Superior temporal gyrus (tissue), 1 donor: ENCODE measurements around the gene SIPA1L3.
"Not testable (repeated sequence)": the region's sequence is repeated elsewhere in the genome, so short reads cannot be mapped to it uniquely, and the experiment has no call there.

Experiments used
- DNase-seq: peaks from one replicate; pipeline ENCODE4 v3.0.0-alpha.2; 2016; ENCODE audit errors: extremely low spot score

Gene SIPA1L3

DNA sequence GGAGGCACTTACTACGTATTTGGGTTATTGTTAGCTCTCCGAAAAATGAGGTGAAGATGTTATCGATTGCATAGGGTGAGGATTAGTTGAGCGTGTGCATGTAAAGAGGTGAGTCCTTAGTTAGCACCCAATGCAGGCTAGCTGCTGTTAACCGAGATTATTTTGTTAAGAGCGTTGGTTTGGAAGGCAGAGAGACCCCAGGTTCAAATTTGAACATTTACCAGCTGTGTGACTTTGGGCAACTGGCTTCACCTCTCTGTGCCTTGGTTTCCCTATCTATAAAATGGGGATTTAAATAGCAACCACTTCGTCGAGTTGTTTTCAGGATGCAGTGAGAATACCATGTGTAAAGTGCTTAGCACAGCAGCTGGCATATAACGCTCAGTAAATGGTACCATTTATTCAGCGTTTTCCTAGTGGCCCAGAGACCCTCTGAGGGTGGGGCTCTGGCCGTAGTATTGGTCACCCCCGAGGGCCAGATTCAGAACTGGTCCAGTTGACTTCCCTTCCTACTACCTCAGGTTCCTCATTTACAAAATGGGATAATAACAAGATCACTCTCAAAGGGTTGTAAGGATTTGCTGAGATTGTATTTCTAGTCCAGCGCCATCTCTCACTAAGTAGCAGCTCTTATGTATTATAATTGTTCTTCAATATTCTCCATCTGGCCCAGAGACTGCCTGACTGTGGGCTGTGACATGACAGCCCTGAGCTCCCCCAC is 887 bp downstream of the SIPA1L3 start:
- no peak for DNase-seq

DNA sequence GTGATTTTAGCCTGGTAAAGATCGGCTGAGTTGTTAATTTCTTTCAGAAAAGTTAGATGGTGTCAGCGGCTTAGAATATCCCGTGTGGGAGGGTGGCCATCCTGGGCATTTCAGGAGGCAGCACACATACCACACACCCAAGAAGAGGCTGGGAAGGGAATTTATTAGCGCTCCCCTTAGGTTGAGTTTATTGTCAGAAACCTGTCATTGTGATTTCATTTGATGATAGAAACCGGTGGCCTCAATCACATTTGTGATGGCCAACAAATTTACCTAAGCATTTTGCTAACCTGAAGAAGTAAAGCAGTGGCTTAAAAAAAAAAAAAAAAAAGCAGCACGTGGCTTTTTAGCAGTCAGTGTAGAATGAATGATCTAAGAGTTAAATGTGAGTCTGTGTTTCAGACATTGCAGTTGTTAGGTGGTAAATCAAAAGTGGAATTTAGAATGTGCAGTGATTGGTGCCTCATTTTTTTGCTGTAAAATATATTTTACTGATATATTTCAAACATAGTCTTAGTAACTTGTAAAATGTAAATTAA is 2.7 kb downstream of the SIPA1L3 start:
- no peak for DNase-seq

GRCh38 chr19:37914908-37915307 is 7.9 kb downstream of the SIPA1L3 start:
- DNase-seq = no peak

DNA sequence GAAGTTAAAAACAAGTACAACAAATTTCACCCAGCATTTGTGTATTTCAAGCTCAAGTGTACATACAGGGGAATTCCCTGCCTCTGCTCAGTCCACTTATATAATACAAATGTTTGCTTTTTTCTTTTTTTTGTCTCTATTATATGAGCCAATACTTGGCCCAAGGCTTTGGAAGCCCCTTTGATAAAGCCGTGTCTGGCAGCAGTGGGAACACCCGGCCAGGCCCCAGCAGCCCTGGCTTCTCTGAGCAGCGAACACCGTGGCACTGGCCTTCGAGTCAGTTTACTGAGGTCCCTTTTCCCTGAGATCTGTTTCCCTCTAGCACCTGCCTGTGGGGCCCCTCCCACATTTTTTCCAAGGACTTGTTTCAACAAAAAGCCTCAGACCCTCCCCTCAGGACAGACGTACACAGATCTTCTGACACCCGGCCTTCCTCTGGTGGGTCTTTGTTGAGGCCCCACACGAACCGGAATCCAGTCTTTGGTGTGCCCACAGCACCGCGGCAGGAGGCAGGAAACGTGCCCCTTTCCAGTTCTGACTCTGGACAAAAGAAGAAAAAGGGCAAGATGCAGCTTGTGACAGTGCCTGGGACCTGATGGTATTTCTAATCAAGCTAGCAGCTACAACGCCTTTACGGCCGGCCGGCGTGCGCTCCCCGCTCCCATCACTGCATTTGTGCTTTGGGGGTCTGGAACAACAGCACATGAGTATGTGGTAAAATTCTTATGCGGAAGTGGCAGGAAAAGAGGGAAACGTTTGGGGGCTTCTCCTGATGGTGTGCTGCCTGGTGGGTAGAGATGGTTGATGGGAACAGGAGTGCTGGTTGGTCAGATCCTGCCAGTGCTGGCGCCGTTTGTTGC is 13.8 kb downstream of the SIPA1L3 start:
- no peak for DNase-seq

- not testable (repeated sequence) for DNase-seq
Measured at GRCh38 chr19:37924573-37924972, 17.6 kb downstream of the SIPA1L3 start.

DNA sequence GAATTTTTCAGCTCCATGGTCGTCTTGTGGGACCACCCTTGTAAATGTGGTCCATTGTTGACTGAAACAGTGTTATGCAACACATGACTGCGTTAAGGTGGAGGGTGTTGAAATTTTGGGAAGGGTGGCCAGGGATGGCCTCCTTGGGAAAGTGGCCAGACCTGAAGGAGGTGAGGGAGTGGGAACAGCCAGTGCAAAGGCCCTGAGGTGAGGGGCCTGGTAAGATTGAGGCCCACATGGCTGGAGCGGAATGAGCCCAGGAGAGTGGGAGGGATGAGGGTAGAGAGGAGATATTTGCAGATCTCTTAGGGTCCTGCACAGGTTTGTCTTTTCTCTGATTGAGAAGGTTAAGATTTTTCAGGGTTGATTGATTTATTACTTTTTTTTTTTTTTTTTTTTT is 18.2 kb downstream of the SIPA1L3 start:
- no peak for DNase-seq

GRCh38 chr19:37926255-37926654 is 19.2 kb downstream of the SIPA1L3 start:
- DNase-seq = no peak

DNA sequence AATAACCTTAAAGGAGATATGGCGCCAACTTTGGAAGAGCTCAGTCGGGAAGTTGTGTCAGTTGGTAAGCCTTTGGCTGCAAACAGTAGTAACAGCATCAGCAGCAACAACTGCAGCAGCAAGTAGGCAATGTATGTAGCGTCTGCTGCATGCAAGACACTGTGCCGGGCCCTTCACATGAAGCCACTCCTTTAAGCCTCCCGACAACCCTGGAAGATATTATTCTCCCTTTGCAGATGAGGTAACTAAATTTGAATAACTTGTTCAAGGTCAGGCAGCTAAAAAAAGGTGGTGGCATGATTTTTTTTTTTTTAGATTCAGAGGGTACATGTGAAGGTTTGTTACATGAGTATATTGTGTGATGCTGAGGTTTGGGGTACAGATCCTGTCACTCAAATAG is 19.7 kb downstream of the SIPA1L3 start:
- no peak for DNase-seq

DNA sequence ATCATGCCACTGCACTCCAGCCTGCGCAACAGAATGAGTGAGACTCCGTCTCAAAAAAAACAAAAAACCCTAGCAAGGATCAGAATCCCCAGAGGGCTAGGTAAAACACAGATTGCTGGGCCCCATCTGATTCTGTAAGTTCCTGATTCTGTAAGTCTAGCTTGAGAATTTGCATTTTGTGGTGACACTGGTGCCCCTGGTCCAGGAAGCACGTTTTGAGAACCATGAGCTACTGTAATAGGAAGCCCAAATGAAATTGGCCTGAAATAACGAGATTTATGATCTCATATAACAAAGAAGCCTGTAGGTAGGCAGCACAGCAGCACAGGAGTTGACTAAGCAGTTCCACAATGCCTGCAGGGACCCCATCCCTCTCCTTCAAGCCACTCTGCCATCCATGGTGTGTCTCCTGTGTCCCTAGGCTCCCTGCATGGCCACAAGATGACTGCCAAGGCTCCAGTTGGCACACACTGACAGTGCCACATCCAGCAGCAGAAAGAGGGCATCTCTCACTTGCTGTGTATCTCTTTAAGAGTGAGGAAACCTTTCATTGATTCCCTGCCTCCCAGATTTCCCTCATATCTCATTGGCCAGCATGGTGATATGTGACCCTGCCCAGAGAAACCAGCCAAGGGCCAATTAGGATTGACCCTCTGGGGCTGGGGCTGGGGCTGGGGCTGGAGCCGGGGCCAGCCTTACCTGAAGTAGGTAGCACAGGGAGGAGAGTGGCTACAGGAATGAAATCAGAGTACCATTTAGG is 21.7 kb downstream of the SIPA1L3 start:
- no peak for DNase-seq

- DNase-seq = no peak
Measured at GRCh38 chr19:37929355-37929923, 22.4 kb downstream of the SIPA1L3 start.

DNA sequence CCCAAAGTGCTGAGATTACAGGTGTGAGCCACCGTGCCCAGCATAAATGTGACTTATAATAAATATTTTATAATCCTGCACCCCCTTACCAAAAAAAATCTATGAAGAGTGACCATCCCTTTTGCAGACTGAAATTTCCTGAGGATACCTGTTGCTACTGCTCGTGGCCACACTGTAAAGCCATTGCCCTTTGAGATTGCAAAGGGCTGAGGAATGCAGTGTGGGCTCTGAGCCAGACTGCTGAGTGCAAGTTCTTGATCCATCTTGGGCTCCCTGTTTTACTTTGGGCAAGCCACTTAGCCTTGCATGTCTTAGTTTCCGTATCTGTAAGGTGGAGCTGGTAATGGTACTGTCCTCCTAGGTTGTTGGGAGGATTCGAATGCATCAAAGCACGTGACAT is 23.4 kb downstream of the SIPA1L3 start:
- DNase-seq = no peak

DNA sequence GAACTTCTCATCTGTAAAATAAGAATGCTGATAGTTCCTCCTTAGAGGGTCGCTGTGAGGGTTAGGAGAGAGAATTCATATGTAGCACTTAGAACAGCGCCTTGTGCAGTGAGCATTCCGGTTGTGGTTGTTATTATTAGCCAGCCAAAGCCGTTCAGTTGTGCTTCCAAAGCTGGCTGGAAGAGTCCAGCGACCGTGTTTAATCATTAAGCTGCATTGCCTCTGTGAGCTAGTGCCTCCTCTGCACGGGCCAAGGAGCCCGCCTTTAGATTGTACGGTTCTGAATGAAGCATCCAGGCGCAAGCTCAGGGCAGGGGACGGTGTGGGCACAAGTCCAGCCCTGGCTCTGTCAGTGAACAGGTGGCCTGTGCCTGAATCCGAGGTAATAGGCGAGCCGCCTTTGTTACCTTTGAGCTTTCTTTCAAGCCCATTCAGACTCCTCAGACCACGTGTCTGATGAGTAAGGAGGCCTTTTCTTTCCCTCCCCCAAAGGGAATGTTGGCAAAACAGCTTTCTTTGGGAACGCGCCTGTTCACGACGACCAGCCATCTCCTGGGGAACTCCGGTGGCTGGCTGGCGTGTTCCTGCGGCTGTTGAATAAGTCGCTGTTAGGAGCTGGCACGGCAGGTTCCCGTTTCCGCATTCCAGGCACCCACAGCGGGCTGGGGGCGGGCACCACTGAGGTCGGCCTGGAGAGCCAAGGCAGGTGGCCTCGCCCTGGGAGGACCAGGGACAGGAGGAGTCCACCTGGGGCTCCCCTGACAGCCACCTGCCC is 25.1 kb downstream of the SIPA1L3 start:
- peak; percentile 53 for DNase-seq

DNA sequence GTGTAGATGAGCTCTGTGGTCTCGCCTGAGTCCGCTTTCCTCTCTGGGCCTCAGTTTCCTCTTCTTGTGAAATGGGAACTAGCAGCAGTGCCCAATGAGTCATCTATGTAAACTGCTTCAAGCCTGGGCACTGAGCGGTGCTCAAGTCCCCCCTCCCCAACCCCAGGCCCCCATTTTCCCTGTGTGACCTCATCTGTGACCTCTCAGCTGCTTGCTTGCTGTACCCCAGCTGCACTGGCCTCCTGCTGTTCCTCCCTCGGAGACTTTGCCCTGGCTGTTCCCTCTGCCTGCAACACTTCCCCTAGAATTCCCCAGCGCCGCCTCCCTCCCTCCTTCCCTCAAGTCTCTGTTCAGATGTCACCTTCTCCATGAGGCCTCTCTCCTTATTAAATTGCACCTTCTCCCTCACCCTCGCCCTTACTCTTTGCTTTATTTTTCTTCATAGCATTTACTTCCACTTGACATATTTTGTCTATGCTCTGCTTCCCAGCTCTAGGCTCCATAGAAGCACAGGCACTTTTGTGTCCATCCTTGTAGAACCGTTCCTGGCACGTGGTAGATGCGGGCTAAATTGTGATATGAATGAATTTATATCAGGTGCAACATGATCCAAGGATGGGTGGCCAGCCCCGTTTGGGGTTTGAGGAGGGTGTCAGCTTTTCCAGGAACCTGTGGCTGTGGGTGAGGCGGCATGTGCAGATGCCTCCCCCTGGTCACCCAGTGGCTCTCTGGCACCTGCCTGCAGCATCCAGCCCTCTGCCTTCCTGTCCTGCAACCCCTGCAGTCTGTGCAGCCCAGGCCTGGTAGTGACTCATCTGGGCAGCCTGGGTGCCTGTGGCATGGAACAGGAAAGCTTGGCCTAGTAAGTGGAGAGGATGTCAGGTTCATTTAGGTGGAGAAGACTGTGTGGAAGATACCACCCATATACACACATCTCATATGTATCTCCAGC is 26.3 kb downstream of the SIPA1L3 start:
- DNase-seq = no peak

- DNase-seq = no peak
Measured at GRCh38 chr19:37933937-37934358, 26.9 kb downstream of the SIPA1L3 start.

DNA sequence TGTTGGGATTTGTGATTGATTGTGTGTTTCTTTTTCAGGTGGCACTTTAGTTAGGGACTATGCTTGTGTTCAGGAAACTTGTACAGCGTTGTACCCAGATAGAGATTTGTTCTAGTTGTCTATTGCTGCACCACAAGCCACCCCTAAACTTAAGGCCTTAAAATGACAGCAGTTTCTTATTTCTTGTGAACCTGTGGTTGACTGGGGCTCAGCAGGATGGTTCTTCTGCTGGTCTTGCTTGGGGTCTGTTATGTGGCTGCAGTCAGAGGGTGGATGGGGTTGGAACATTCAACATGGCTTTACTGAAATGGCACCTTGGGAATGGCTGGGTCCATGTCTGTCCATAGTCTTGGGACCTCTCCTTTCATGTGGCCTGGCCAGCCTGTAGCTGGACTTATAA is 28.3 kb downstream of the SIPA1L3 start:
- DNase-seq = no peak

DNA sequence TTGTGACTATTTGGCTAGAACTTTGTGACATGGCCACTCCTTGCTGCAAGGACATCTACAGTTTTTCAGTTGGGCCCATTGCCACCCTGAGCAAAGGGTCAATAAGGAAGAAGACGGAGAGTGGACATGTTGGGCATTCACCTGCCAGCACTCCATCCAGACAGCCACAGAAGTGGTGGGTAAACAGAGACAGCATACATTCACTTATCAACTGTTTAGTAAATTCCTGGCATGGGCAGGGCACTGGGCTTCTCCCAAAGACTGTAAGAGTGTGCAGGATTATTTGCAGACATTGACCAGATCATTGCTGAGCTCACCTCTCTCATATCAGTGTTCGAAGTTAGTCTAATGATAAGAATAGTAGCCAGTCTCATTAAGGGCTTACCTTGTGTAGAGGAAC is 29.2 kb downstream of the SIPA1L3 start:
- DNase-seq = no peak

DNA sequence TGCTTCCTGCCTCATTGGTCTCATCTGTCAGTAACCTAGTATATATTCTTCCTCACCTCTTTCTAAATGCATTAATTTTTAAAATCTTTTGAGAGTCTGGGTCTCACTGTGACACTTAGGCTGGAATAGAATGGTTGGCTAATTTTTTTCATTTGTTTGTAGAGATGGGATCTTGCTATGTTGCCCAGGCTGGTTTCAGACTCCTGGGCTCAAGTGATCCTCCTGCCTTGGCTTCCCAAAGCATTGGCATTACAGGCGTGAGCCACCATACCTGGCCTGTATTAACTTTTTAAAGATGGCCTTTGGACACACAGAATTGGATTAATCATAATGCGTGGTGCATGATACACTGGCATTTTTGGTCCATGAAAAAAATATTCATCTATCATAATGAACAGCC is 29.9 kb downstream of the SIPA1L3 start:
- no peak for DNase-seq

GRCh38 chr19:37938353-37938752 is 31.3 kb downstream of the SIPA1L3 start:
- no peak for DNase-seq

DNA sequence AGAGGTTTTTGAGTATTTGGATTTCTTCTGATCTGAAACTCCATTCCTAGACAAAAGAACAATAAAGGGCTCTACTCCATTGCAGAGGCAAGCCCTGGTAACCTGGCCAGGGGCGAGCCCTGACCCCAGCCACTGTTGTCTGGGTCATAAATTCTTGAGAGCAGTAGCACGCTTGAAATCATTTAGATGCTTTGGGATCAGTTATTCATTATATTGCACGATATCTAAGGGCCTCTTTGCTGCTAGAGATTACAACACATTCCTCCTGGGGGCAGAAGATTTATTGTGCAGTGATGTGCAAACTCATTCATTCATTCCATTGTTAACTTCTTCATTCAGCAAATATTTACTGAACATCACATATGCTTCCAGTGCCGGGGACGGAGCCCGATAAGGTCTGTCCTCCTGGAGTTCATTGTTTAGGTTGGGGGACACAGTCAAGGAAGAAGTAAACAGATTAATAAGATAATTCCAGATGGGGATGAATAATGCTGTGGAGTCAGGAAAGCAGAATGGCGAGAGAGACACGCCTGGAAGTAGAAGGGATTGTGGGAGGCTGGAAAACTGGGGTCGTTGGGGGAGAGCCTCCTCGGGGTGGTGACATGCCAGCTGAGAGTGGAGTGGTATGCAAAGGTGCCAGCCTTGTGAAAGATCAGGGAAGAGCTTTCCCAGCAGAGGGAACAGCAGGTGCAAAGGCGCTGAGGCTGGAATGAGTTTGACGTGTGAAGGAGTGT is 34.9 kb downstream of the SIPA1L3 start:
- no peak for DNase-seq
